Peyer's patch (tissue), 4 donors: ENCODE results near the gene ACSF2.

Source experiments
- CTCF ChIP-seq, 6 experiments: fragments of 450-650 bp in 4 of 6; fragments of 200-600 bp in 2 of 6; sonication (generic) in 1 of 6; IDR thresholded peaks; one replicate each; pipeline ENCODE4 v1.5.1; 2017 to 2019; ENCODE audit warnings: antibody characterized with exemption in 6 of 6, mild to moderate bottlenecking in 3 of 6, moderate library complexity in 1 of 6
- POLR2A ChIP-seq, 2 donors: fragments of 450-650 bp; IDR thresholded peaks; one replicate each; pipeline ENCODE4 v1.5.1; 2017; ENCODE audit warnings: antibody characterized with exemption in 2 of 2, mild to moderate bottlenecking in 2 of 2, moderate library complexity in 2 of 2

- no peak for TF ChIP-seq CTCF (IDR thresholded peaks at IDR 0.05)
- TF ChIP-seq POLR2A (IDR thresholded peaks at IDR 0.05), result no peak
These were observed 52.0 kb downstream of the ACSF2 start for GRCh38 chr17:50477976-50478375.
